GM21515 (cell line): ENCODE measurements around the gene SAE1.
"Not testable (repeated sequence)": the region's sequence is repeated elsewhere in the genome, so short reads cannot be mapped to it uniquely, and the experiment has no call there.

Experiments
- ATAC-seq: cut with Tn5 transposase; IDR thresholded peaks from one replicate; pipeline ENCODE4 v1.9.1; 2021; ENCODE audit not compliant: unreplicated experiment

Gene SAE1

DNA sequence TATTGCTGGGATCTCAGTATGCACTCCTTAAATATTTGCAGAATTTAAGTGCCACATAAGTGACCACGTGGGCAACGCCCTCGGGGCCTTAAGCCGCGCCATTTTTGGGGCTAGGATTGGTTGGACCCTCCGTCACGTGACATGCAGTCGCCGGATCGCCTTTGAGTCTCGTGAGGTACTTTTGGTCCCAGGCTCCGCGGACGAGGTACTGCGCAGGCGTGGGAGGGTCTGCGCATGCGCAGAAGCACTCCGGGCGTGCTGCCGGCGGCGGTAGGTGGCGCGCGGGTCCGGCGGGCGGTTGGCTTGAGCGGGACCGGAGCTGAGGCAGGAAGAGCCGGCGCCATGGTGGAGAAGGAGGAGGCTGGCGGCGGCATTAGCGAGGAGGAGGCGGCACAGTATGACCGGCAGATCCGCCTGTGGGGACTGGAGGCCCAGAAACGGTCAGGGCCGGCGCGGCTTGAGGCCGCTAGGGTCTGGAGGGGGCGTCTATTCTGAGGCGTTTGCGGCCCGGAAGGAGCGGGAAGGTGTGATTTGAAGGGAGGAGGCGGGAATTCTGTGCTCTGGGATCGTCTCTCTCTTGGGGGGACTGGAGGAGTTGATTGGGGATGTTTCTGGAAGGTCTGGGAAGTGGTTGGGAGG is at the start of gene SAE1:
SAE1 (plus strand) TSS at position 247 of the 639 bp plus-strand sequence; CDS start at position 343, 96 bp downstream.
- peak; percentile 77 for ATAC-seq

DNA sequence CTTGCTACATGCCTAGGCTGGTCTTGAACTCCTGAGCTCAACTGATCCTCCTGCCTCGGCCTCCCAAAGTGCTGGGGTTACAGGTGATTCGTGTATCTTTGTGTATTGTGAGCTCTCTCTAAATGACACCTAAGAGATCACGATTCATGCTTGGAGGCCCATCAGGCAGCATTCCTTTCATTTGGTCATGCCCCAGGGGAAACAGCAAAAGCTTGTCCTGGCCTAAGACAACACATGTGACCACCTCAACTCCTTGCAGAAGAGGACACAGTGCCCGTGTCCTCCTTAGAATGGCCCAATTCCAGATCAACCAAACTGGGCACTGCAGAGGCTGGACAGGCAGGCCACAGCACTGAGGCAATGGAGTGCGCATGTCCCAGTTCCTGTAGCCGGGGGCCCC is 49.5 kb upstream of the SAE1 start:
- ATAC-seq, result no peak

DNA sequence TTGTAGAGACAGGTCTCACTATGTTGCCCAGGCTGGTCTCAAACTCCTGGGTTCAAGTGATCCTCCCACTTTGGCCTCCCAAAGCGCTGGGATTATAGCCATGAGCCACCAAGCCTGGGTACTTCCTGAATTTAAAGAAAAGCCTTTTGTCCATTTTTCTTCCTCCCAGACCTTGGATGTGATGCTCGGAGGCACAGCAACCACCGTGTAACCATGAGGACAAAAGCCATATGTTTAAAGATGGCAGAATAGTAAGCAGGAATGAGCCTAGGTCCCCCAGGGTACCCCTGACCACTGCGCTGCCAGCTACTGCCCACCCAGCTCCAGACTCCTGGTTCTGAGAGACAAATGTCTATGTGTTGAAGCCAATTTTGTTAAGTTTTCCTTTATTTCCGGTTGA is 48.1 kb upstream of the SAE1 start:
- no peak for ATAC-seq

DNA sequence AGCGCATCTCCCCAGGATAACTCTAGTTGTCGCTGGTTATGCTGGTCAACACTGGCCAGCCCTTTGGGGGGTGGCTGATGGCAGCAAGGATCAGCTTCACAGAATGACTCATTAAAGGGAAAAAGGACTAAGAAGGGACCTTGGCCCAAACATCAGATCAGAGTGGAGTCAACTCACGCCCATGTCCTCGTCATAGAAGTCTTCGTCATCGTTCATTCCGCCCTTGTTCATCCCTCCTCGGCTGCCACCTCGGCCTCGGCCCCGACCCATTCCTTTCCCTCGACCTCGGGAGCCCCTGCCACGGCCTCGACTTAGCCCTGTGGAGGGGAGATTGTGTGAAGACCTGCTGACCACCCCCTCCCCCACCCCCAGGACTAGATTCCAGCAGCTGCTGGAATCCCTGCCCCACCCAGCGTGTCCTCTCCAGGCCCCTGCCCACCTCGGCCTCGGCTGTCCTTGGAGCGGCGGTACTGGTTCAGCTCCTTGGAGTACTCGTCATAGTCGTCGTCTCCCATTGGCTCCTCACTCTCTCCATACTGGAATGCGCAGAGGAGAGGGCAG is 45.7 kb upstream of the SAE1 start:
- no peak for ATAC-seq

DNA sequence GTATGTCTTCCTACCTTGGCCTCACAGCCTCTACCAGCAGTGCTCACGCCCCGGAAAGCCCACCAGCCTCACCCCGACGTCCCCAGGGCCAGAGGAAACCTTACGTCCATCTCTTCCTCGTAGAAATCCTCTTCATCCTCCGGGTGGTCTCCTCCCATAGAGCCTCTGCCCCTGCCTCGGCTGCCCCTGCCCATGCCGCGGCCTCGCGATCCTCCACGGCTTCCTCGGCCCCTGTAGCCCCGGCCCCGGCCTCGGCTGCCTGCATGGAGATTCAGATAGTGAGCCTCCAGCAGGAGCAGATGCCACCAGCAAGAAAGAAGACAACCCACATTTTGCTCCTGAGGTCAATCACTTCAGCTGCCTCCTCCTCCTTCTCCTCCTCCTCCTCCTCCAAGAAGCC is 44.4 kb upstream of the SAE1 start:
- no peak for ATAC-seq

DNA sequence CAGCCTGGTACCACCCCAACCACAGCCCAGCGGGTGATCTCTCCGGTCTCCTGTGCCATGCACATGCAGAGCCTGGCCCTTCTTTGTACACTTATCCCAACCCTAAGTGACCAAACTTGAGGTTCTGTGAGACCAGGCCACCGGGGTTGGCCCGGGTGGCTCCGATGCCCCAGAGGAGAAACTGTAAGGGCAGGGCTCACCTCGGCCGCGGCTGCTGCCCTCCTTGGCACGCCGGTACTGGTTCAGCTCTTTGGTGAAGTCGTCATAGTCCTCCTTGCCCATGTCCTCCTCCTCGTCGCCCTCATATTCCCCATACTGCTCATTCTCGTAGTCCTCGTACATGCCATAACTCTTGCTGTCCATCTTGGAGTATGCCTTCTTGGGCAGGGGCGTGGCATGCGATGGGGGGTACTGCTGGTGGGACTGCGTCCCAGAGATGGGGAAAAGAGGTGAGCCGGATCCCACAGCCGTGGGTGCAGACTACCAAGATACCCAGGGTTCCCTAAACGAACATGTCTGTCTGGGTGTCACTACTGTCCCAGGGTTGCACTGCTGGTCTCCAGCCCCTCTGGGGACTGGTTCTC is 40.8 kb upstream of the SAE1 start:
- no peak for ATAC-seq

DNA sequence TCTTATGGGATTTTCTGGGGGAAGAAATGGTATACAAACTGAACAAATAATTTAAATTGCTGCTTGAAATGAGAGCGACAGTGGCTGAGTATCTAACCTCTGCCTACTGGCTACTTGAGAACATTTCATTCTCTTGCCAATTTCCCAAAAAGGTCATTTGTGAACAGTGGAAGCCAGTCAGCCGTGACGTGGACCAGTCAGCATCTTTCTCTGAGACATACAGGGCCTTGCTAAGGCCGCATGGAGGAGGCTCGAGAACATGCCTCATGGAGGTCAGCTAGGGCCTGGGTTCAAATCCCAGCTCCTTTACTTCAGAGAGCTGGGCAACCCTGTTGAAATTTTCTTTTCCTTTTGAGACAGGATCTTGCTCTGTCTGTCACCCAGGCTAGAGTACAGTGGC is 37.4 kb upstream of the SAE1 start:
- ATAC-seq, result no peak

DNA sequence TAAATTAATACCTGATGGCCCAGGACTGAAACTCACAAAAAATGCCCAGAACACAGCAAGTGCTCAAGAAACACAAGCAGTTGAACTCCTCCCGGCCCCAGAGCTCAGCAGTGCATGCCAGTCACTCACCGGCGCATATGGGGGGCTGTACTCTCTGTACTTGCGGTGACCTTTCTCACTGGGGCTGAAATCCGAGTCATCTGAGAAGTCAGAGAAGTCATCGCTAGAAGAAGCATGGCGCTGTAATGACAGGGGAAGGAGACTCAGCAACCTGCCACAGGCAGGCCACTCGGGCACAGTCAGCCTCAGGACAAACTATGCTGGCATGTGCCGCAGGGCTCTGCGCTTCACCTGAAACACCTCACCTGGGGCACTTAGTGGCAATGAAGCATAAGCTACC is 36.8 kb upstream of the SAE1 start:
- ATAC-seq, result no peak

DNA sequence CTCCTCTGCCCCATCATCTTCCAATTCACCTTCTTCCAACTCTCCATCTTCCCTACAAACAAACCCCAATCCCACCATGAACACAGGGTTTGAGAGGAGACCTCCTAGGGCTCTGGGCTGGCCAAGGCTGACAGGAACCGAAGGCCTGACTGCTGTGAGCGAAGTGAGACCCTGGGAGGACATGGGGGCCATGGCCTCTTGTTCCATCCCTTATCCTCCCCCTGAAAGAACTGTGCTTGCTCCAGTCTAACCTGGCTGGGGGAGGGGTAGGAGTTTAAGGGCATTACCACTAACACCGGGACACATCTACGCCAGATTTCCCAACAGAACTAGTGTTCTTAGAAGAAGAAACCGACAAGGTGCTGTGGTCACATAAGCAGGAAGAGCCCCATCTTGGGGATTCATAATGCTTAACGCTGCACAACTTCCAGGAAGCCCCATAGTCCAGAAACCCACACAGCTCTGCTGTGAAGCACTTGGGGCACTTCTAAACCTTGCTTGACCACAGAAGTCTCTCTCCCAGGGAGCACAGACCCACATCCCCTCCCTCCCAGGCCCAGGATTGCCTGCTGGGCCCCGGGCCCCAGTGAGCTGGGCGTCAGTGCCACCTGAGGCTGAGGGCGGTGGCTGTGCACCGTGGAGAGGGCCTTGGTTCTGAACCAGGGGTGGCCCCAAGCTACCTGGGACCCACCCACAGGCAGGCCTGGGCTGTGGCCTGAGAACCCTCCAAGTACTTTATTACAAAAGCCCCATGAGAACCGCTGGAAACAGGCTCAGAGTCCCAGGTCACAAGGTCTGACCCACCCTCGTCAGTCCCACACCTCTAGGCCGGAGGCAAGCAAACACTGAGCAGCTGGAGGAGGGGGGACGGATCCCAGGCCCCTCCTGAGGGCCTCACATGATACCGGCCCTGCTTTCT is 35.8 kb upstream of the SAE1 start:
- no peak for ATAC-seq

DNA sequence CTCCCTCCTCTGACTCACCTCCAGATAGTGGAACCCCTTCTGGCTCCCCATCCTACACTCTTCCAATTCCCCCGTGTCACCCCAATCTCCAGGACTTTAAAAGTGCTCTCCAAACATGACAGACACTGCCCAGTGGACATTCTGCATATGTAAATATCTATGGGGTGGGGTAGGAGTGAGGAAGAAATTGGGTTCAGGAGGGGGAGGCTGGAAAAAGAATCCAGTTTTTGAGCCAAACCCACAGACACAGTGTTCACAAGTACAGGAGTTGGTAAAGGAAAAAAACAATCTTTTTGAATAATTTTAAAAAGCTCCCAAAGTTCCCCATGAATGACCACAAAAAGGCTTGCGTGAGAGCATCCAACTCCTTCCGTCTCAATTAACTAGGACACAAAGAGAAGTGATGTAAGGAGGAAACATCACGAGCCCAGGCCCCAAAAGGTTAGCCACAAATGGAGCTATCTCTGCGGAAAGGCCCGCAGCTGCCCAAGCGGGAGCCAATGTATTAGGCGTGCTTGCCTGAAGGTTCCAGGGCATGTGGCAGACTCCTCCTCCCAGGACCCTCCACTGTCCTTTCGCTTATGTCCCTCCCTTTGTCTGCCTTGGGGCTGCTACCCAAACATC is 35.0 kb upstream of the SAE1 start:
- no peak for ATAC-seq

DNA sequence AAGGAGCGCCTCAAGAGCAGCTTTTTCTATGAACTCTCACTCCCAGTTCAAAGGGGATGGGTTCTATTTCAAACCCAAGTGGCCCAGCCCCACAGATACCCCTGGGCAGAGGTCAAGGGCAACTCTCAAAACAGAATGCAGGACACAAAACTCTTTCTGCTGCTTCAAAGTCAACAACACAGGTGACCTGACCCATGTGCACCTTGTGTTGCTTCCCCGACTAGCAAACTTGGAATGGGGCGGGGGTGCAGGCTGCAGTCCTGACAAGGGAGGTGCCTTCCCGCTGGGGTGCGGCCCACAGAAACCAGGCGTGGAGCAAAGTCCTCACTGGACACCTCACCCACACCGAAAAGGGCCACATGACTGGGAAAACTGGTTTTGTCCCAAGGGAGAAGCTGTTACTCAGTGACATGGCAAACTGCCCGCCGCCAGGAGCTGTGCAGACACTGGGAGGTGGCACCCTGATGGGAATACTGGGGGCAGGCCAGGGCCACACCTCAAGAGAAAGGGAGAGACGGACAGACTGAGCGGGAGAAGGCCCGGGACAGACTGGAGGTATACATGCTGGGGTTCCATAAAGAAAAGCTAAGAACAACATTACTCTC is 34.4 kb upstream of the SAE1 start:
- no peak for ATAC-seq

DNA sequence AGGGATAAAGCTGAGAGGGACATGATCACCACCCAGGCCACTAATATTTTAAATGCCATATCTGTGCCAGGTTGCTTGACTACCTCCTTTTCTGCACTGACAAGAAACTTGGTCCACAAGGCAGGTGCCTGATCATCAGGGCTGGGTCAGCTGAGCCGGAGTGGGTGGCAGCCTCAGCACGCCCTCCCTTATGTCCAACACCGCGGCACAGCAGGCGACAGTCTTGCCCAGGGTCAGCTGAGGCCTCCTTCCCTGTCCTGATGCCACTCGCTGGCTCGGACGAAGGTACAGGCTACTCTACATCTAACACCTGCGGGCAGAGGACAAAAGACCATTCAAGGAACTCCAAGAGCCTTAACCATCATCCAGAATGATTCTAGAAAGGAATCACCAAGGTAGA is 33.9 kb upstream of the SAE1 start:
- ATAC-seq, result no peak

DNA sequence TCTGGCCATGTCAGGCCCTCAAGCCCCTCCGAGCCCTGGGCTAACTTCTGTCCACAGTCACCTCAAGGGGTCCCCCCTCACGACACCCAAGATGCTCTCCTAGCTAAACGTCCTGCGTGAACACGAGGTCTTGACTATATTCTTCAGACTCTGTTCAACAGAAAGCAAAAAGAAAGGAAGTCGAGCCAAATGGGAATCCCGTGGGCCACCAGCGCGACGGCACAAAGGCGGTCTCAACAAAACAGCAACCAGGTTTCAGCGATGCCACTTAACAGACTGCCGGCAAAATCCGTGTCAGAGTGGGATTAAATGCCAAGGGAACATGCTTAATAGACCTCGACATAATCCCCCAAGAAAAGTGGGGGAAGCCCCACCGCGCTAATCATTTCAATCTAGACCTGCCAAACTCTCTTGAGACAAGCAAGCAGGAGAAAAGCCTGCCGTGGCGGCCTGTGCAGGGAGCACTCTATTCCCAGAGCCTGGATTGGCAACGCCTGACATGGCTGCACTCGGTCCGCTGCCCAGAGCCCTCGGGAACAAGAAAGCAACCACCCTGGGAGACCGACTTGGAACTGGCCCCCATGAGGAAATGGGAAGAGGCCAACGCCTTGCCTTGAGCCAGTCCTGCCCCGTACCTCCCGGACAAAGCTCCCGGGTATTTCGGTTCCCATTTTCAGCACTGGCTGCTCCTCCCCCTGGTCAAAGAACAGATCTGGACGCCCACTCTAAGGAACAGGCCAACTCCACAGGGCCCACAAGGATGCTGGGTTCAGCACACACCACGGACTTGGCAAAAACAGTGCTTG is 33.0 kb upstream of the SAE1 start:
- ATAC-seq, result no peak

DNA sequence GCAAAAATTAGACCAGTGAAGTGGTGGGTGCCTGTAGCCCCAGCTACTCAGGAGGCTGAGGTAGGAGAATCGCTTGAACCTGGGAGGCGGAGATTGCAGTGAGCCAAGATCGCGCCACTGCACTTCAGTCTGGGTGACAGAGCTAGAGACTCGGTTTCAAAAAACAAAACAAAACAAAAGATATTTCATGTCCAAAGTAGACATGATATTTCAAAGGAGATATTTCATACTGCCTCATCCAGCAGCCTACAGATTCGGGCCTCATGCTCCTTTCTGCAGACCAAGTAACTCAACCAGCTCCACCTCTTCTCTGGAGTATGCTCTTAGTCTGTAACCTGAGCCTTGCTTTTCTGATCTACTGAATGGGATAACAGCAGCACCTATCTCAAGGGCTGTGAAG is 32.0 kb upstream of the SAE1 start:
- no peak for ATAC-seq

DNA sequence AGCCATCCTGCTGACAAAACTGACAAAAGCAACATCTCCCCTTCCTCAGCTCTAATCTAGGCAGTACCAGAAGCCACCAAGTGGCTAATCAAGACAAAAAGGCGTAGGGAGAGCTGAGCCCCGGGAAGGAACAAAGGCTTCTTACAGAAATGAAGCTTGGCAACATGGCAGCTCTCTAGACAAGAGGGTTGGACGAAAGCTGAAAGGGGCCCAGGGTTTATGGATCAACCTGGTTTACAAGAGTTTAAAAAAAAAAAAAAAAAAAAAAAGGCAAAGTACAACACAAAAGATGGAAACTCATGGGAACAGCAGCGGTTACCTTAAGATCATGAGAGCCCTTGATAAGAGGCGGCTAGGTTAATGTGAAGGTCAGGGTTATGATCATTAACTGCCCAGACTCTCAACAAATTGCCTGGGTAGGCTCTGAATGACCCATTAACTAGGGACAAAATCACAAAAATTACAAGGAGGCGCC is 31.0 kb upstream of the SAE1 start:
- ATAC-seq, result no peak

DNA sequence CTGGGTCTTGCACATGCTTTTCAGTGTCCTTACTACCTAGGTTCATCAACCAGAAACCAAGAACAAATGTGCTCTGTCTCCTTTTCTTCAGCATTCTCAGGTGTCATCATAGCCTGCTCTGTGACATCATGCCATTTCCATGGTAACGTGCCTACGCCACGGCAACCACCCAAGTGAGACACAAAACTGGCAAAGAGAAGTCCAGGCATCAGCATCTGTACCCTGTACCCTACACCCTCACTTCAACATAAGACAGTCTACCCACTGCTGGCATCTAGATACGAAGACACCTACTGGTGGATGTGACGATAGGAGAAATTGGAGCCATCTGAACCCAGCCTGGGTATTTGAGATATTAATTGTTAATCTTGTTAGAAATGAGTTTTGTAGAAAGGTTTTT is 30.3 kb upstream of the SAE1 start:
- ATAC-seq, result no peak

DNA sequence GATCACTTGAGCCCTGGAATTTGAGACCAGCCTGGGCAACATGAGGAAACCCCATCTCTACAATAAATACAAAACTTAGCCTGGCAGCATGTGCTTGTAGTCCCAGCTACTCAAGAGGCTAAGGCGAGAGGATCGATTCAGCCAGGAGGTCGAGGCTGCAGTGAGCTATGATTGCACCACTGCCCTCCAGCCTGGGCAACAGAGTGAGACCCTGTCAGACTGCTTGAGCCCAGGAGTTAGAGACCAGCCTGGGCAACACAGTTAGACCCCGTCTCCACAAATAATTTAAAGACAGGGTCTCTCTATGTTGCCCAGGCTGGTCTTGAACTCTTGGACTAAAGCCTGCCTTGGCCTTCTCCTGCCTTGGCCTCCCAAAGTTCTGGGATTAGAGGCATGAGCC is 29.5 kb upstream of the SAE1 start:
- not testable (repeated sequence) for ATAC-seq

DNA sequence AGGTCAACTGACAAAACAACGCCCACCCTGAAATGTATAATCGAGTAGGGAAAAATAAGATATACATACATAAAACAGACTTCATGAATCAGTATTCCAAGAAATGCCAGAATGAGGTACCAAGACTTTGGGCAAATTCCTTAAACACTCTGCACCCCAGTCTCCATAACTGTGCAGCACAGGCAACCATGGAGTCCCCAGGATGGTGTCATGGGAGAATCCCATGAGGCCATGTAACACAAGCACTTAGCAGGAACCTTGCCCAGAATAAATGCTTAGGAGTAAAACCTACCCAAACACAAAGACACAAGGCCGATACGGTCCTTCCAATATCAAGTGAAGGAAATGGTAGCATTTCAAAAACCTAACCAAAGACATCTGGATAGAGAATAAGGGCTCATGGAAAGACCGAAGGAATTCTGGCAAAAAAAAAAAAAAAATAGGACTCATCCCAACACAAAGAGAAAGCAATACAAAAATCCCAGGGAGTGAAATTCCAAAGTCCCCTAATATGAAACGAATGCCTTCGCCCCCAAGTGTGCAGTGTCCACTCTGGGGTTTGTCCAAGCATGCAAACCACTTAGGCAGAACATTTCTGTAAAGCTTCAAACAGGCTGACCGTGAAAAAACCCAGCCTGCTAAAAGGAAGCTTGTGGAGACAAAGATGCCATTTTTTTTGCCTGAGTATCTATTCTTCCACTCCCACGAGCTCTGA is 28.1 kb upstream of the SAE1 start:
- ATAC-seq, result no peak

DNA sequence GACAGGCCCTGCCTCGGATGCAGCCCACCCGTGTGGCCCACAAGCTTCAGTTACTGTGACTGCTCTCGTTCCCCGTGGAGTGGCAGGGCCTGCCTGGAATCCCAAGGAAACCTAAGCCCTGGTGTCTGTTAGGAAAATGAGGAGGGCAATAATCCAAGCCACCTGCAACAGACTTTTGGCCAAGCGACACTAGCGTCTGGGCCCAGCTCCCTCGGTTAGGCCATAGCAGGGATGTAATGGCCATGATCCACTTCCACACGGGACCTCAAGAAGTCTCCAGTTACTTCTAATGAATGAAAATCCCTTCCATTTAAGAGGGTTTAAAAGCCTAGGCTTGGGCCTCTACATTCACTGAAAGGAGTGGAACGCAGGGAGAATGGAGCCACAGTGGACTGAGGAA is 26.0 kb upstream of the SAE1 start:
- ATAC-seq, result no peak
